Duodenal mucosa (tissue), 2 donors: ENCODE measurements around the gene SLC1A7.
A peak's percentile ranks its signal among the peaks of the same experiment; 100 is the strongest.

Source experiments
- H3K27ac ChIP-seq: one replicate; pipeline ENCODE4 v1.7.0; 2013; ENCODE audit warnings: low read depth, low read length
- H3K27me3 ChIP-seq, 2 donors: one replicate each; pipeline ENCODE4 v1.7.0; 2013; ENCODE audit warnings: low read length in 2 of 2, control low read depth in 1 of 2; ENCODE audit not compliant: insufficient read depth in 2 of 2, control insufficient read depth in 1 of 2
- H3K36me3 ChIP-seq, 2 donors: one replicate each; pipeline ENCODE4 v1.7.0; 2013; ENCODE audit warnings: low read length in 2 of 2, control low read depth in 1 of 2; ENCODE audit not compliant: insufficient read depth in 2 of 2, control insufficient read depth in 1 of 2
- H3K4me1 ChIP-seq, 2 donors: one replicate each; pipeline ENCODE4 v1.7.0; 2013; ENCODE audit warnings: low read length in 2 of 2, control low read depth in 1 of 2; ENCODE audit not compliant: insufficient read depth in 2 of 2, control insufficient read depth in 1 of 2
- H3K4me3 ChIP-seq, 2 donors: one replicate each; pipeline ENCODE4 v1.7.0; 2013; ENCODE audit warnings: low read length in 2 of 2, low read depth in 1 of 2
- H3K9ac ChIP-seq, 2 donors: one replicate each; pipeline ENCODE4 v1.7.0; 2013; ENCODE audit warnings: low read length in 2 of 2, low read depth in 1 of 2
- H3K9me3 ChIP-seq, 2 donors: one replicate each; pipeline ENCODE4 v1.7.0; 2013; ENCODE audit warnings: low read length in 2 of 2, control low read depth in 1 of 2; ENCODE audit not compliant: control insufficient read depth in 1 of 2

SLC1A7 gene

DNA sequence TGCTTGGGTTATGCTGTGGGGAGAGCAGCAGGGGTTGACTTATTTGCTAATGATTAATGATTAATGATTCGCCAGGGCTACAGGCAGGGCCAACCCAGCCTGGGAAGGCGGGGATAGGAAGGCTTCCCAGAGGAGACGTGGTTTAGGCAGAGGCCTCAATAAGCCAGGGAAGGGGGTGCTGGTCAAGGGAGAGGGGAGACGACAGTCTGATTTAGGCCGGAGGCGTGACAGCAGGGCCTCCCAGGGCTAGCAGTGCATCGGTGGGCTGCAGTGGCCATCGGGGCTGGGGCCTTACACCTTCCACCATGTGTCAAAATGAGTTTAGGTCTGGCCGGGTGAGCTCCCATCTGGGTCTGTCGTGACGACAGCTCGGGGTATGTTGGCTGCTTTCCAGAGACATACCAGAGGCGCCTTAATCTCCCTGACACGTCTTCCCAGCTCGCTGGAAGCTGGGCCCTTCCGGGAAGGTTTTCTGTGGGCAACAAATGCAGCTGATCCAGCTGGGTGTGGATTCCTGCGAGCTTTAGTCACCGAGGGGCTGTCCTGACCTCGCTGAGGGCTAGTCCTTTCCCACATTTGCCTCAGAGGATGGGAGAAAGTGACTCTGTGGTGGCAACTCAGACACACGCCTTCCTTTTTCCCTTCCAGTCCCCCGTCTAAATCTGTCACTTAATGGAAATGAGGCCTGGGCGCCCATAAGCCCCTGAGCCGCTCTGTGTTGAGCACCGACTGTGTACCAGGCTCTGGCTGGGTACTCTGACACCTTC lies 3.7 kb upstream of the SLC1A7 start:
- Histone ChIP-seq H3K9me3 (no peaks in the 10 kb centered on the region), H3K27me3 (no peaks in the 10 kb centered on the region), H3K9ac (peak overlapping the region; percentile 62 to 67), H3K27ac (peak overlapping the region; percentile 94), H3K4me3 (peak overlapping the region; percentile 26 to 30), H3K4me1 (peaks cover 19 to 20% of the 10 kb centered on the region in 2 donors), H3K36me3 (no peaks in the 10 kb centered on the region)

DNA sequence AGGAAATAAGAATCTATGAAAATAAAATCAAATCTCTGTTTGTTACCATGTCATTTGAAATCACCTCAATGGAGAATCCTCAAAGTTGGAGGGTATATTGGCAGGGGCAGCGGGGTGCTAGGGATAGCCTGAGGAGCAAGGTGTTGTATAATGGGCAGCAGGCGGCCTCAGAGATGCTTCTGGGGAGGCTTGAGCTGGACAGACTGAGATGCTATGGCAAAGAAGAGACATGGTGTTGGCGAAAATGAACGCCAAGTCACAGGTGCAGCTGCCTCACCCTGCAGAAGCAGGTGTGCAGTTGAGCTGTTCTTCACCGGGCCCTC lies 3.1 kb upstream of the SLC1A7 start:
- peaks cover 19 to 20% of the 10 kb centered on the region in 2 donors for H3K4me1 ChIP-seq
- no peaks in the 10 kb centered on the region for H3K27me3 ChIP-seq
- peak overlapping the region in 1 of 2 donors; percentile 67 for H3K9ac ChIP-seq
- peak overlapping the region; percentile 39 for H3K27ac ChIP-seq
- H3K4me3 ChIP-seq: no peak overlapping the region
- no peaks in the 10 kb centered on the region for H3K36me3 ChIP-seq
- no peaks in the 10 kb centered on the region for H3K9me3 ChIP-seq

DNA sequence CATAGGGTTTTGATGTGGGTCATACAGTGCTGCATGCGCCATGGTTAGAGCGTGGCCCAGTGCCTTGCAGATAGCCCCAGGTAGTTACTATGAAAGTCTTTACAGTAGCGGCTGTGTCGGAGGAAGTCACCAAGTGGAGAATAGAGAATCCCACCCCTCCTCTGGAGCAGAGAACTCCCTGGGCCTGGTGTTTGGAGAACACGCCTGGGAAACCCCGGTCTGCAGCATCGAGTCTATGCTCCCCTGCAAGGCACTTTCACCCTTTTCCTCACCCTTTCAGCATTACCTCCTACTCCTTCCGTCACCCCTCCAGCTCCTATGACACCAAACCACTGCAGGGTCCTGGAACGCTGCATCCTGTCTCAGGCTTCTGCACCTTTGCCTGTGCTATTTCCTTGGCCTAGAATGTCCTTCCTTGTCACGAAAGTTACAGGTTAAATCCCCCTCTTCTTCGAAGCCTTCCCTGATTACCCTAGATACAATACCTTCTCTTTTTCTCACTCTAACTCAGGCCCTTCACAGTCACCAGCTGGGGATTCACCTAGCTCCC lies 2.7 kb upstream of the SLC1A7 start:
- H3K36me3 ChIP-seq: no peaks in the 10 kb centered on the region
- H3K27me3 ChIP-seq: no peaks in the 10 kb centered on the region
- H3K4me1 ChIP-seq: peaks cover 19 to 20% of the 10 kb centered on the region in 2 donors
- H3K9ac ChIP-seq: no peak overlapping the region
- no peaks in the 10 kb centered on the region for H3K9me3 ChIP-seq
- H3K27ac ChIP-seq: peak overlapping the region; percentile 39
- H3K4me3 ChIP-seq: no peak overlapping the region

DNA sequence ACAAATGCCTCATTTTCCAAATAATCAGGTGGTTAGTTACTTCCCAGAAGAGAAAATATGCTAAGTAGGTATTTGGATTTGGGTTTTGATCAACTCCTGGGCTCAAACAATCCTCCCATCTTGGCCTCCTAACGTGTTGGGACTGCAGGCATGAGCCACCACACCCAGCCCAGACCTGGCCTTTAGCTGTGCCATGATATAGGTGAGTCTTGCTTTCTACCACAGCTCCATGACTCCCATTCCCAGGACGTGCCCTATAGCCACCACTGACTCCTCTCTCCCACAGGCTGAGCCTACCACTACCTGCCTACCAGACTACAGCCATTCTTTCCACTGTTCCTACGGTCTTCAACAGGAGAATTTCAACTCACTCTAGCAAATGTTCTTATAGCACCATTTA lies 1.8 kb upstream of the SLC1A7 start:
- peaks cover 19 to 20% of the 10 kb centered on the region in 2 donors for H3K4me1 ChIP-seq
- H3K4me3 ChIP-seq: no peak overlapping the region
- no peak overlapping the region for H3K9ac ChIP-seq
- H3K27me3 ChIP-seq: no peaks in the 10 kb centered on the region
- H3K27ac ChIP-seq: no peak overlapping the region
- H3K9me3 ChIP-seq: no peaks in the 10 kb centered on the region
- no peaks in the 10 kb centered on the region for H3K36me3 ChIP-seq

DNA sequence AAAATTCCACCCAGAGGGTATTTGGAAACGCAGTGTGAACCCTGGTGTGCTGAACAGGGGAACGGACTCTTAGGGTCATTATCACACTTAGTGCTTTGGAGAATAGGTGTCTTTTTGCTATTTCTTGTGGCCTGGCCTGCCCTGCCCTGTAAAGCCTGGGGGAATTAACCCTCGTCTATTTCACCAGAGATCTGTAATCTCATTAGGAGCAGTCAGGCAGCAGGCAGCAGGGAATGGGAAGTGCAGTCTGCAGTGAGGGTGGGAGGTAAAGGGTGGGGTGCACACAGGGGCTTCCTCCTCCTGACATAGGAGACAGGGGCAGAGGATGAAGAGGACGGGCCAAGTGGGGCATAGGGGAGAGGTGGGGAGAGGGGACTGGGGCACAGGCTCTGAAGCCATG lies 1.1 kb upstream of the SLC1A7 start:
- H3K36me3 ChIP-seq: no peaks in the 10 kb centered on the region
- peaks cover 19 to 20% of the 10 kb centered on the region in 2 donors for H3K4me1 ChIP-seq
- no peak overlapping the region for H3K4me3 ChIP-seq
- H3K9ac ChIP-seq: no peak overlapping the region
- H3K9me3 ChIP-seq: no peaks in the 10 kb centered on the region
- no peaks in the 10 kb centered on the region for H3K27me3 ChIP-seq
- no peak overlapping the region for H3K27ac ChIP-seq

DNA sequence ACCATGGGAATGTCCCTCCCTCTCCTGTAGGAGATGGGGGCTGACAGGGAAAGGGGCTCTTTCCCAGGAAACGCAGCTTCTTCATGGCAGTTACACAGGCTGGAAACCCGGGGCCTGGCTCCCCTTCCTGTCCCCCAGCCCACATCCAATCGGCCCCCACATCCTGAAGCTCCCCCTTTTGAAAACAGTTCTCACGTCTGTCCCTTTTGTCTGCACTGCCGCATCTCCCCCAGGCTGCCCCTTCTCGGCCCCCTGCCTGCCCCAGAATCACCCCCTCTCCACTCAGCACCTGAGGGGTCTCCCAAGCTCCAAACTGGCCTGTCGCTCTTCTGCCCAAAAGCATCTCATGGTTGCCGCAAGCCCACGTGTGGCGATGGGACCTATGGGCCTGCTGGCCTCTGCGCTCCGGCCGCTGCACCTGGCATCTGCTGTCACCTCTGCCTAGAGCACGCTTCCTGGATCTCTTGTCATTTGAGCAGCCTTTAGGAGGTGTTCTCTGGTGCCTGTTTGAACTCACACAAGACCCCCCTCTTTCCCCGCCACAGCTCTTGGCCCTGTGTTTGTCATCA lies 867 bp downstream of the SLC1A7 start:
- Histone ChIP-seq H3K27me3 (no peaks in the 10 kb centered on the region), H3K4me1 (peaks cover 18 to 19% of the 10 kb centered on the region in 2 donors), H3K4me3 (no peak overlapping the region), H3K36me3 (no peaks in the 10 kb centered on the region), H3K9ac (no peak overlapping the region), H3K9me3 (peaks cover 5 to 8% of the 10 kb centered on the region in 2 donors), H3K27ac (no peak overlapping the region)

DNA sequence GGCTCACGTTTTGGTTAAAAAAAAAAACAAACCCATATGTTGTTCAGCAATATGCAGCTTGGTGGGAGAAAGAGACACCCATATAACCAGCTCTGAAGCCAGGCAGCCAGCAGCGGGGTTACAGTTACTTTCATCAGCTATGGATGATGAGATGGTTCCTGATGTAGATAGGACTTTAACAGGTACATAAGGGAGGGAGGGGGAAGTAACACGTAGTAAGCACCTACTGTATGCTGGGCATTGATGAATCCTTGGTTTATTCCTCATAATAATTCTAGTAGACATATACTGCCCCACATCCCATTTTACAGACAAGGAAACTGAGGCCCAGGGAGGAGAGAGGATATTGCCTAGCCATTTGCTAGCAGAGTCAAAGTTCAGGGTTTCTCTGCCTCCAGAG lies 2.0 kb downstream of the SLC1A7 start:
- Histone ChIP-seq H3K27ac (no peak overlapping the region), H3K4me3 (no peak overlapping the region), H3K36me3 (no peaks in the 10 kb centered on the region), H3K9me3 (peaks cover 5 to 8% of the 10 kb centered on the region in 2 donors), H3K9ac (no peak overlapping the region), H3K27me3 (no peaks in the 10 kb centered on the region), H3K4me1 (peaks cover 8 to 9% of the 10 kb centered on the region in 2 donors)

DNA sequence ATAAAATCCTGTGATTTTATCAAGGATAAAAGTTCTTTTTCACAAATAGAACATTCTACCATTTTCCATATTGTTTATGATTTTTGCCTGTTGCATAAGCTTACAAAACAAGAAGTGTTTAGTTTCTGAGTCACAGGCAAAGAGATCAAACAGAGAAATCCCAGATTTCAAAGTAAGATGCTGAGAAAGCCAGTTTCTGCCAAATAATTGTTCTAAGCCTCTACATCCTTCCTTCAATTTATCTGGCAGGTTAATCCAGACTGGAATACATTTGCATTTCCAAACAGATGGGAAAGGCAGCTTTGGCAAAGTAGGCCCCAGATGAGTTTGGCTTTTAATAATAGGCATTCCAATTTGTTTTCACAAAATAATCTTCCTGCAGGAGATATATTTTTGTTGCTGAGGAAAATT lies 2.5 kb downstream of the SLC1A7 start:
- Histone ChIP-seq H3K9me3 (peaks cover 5 to 8% of the 10 kb centered on the region in 2 donors), H3K4me1 (peaks cover 8 to 9% of the 10 kb centered on the region in 2 donors), H3K27me3 (no peaks in the 10 kb centered on the region), H3K27ac (no peak overlapping the region), H3K36me3 (no peaks in the 10 kb centered on the region), H3K4me3 (no peak overlapping the region), H3K9ac (no peak overlapping the region)

DNA sequence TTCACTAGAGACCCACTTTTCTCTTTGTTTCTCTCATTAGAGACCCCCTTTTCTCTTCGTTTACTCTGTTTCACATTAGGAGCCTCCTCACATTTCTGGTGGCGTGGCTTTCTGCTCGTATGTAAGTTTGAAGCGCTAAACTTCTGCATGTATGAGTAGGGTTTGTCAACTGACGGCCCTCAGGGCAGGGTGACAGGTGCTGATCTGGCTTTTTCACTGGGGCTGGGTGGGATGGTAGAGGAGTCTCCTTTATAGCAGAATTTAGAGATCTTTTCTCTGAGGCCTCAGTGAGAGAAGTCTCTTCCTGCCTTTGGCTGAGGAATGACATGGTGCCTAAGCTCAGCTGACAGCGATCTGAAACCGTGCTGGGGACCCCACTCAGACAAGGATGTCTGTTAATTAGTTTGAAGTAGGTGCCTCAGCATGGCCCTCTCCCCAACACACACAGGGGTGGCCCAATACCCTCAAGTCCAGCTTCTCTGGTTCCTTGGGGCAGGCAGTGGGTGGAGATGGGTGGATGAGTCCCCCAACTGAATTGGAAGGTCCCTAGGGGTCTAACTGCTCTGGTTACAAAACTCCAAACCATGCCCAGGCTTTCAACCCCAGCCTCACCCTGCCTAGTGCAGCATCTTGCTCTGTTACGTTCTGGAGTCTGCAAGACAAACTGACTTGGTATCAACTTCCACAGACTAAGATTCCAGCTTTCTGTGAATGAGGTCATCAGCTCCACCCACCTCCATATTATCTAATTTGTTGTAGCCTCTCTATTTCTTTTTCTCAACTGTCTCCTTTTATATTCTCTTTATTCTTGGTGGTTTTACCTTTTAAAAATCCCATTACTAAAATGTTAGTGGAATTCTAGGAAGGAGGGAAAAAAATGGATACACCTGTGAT lies 3.2 kb downstream of the SLC1A7 start:
- H3K27me3 ChIP-seq: no peaks in the 10 kb centered on the region
- no peak overlapping the region for H3K9ac ChIP-seq
- no peaks in the 10 kb centered on the region for H3K36me3 ChIP-seq
- no peak overlapping the region for H3K4me3 ChIP-seq
- H3K9me3 ChIP-seq: peaks cover 5 to 8% of the 10 kb centered on the region in 2 donors
- H3K4me1 ChIP-seq: peaks cover 8 to 9% of the 10 kb centered on the region in 2 donors
- H3K27ac ChIP-seq: no peak overlapping the region

DNA sequence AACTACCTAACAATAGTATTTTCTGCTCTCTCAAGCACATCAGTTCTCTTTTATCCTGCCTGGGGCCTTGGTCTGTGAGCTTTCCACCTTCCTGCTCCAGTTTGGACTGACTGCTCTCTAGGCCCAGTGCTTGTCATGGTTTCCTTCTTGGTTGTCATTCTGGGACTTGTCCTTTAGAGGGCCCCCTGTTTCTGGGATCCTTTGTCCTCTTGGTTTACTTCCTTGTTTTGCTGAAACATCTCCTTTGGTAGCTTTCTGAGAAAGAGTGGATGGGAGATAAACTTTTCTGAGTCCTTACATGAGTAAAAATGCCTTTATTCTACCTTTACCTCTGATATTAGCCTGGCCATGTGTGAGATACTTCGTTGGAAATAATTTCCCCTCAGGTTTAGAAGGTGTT lies 4.7 kb downstream of the SLC1A7 start:
- no peak overlapping the region for H3K9ac ChIP-seq
- peaks cover 5 to 8% of the 10 kb centered on the region in 2 donors for H3K9me3 ChIP-seq
- H3K4me1 ChIP-seq: peaks cover 8 to 9% of the 10 kb centered on the region in 2 donors
- H3K4me3 ChIP-seq: no peak overlapping the region
- no peaks in the 10 kb centered on the region for H3K27me3 ChIP-seq
- no peak overlapping the region for H3K27ac ChIP-seq
- H3K36me3 ChIP-seq: no peaks in the 10 kb centered on the region
